PFSK-1 (cell line): ENCODE data around the gene PSMA7.

Experiments
- FOXP2 ChIP-seq: optimal IDR thresholded peaks from 2 replicates; pipeline ENCODE3; 2011; ENCODE audit warnings: borderline replicate concordance, control low read depth, inconsistent platforms; ENCODE audit not compliant: insufficient read depth; ENCODE audit errors: extremely low read length, extremely low read depth
- POLR2AphosphoS5 ChIP-seq: IDR thresholded peaks from 2 replicates; pipeline ENCODE4 v1.6.1; 2012; ENCODE audit warnings: low read depth, mild to moderate bottlenecking, control low read depth, low read length, moderate library complexity
- SIN3A ChIP-seq: IDR thresholded peaks from 2 replicates; pipeline ENCODE4 v1.6.1; 2012; ENCODE audit warnings: mild to moderate bottlenecking, low read length, moderate library complexity, borderline replicate concordance; ENCODE audit not compliant: insufficient read depth
- TAF1 ChIP-seq: IDR thresholded peaks from 2 replicates; pipeline ENCODE4 v1.6.1; 2012; ENCODE audit warnings: low read length, control low read depth, borderline replicate concordance; ENCODE audit not compliant: insufficient read depth
- TF ChIP-seq, protein P1 (sequence below), 2 experiments: IDR thresholded peaks; 2 replicates each; pipeline versions ENCODE4 v1.6.1 to v1.8.0; 2011 to 2012; ENCODE audit warnings: low read depth in 2 of 2, low read length in 2 of 2, control low read depth in 1 of 2, inconsistent platforms in 1 of 2, mild to moderate bottlenecking in 1 of 2, moderate library complexity in 1 of 2; ENCODE audit not compliant: insufficient read depth in 1 of 2

PSMA7 gene

DNA sequence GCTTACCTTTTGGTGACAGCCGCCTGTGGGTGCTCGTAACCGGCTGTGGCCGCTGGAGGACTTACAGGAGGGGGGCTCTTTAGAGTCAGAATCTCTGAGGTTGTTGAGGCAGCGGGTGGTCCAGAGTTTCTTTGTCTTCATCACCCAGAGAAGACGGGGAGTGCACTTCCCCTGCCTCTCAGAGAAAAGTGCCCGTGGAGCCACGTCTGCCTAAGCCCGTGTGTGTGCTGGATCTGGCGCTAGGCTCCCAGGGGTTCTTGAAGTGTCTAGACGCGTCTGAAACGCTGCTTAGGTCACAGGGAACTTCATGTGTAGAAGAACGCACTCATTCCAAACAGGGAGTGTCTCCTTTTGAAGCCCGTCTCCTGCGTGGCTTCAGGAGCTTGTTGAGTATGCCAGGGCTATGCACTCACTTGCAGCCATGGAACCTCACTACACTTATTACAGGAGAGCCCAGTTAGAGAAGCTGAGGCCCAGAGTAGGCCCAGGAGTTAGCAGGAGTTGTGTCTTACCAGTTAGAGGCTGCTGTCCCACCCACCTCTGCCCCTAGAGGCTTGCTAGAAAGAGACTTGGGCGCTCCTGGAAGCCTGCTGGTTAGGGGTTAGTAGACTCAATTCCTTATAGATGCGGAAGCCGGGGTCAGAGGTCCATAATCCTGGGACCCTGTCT is 19.6 kb downstream of the PSMA7 start:
- TF ChIP-seq TAF1 = no peak
- no peak for TF ChIP-seq SIN3A
- TF ChIP-seq, protein P1, sequence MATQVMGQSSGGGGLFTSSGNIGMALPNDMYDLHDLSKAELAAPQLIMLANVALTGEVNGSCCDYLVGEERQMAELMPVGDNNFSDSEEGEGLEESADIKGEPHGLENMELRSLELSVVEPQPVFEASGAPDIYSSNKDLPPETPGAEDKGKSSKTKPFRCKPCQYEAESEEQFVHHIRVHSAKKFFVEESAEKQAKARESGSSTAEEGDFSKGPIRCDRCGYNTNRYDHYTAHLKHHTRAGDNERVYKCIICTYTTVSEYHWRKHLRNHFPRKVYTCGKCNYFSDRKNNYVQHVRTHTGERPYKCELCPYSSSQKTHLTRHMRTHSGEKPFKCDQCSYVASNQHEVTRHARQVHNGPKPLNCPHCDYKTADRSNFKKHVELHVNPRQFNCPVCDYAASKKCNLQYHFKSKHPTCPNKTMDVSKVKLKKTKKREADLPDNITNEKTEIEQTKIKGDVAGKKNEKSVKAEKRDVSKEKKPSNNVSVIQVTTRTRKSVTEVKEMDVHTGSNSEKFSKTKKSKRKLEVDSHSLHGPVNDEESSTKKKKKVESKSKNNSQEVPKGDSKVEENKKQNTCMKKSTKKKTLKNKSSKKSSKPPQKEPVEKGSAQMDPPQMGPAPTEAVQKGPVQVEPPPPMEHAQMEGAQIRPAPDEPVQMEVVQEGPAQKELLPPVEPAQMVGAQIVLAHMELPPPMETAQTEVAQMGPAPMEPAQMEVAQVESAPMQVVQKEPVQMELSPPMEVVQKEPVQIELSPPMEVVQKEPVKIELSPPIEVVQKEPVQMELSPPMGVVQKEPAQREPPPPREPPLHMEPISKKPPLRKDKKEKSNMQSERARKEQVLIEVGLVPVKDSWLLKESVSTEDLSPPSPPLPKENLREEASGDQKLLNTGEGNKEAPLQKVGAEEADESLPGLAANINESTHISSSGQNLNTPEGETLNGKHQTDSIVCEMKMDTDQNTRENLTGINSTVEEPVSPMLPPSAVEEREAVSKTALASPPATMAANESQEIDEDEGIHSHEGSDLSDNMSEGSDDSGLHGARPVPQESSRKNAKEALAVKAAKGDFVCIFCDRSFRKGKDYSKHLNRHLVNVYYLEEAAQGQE (IDR thresholded peaks at IDR 0.05; ENCODE audit: insufficient read depth in 1 of 2, low read depth in 2 of 2, low read length in 2 of 2) = no peak
- no peak for TF ChIP-seq POLR2AphosphoS5
- TF ChIP-seq FOXP2 = no peak

DNA sequence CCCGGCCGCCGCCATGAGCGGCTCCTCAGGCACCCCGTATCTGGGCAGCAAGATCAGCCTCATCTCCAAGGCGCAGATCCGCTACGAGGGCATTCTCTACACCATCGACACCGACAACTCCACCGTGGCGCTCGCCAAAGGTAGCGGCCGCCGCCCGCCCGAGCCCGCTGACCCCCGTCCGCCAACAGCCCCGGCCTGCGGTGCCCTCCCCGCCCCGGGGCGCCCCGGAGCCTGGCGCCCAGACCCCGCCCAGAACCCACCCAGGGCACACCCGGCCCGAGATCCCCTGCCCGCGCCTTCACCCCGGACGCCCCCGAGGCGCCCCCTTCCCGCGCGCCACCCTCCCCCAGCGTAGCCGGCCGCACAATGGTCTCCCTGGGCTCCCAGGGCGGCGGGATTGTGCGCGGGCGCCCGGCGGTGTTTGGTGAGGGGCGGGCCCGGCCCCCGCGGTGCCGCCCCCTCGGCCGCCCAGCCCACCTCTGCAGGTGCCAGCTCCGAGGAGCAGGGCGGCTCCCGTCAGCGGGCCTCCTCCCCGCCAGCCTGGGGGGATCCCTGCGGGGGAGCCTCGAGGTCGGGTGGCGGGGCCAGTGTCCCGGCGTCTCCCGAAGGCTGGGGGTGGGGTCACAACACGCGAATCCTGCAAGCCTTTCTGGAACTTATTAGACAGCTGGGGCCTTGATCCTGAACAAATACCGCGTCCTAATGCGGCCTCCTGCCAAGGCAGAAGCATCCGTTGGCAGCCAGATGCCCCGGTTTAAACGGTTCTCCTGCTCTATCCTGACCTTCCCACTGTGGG is 20.3 kb downstream of the PSMA7 start:
- TF ChIP-seq, protein P1 (IDR thresholded peaks at IDR 0.05; ENCODE audit: insufficient read depth in 1 of 2, low read depth in 2 of 2, low read length in 2 of 2) = no peak
- TF ChIP-seq SIN3A = no peak
- TF ChIP-seq POLR2AphosphoS5 = no peak
- no peak for TF ChIP-seq TAF1
- no peak for TF ChIP-seq FOXP2

DNA sequence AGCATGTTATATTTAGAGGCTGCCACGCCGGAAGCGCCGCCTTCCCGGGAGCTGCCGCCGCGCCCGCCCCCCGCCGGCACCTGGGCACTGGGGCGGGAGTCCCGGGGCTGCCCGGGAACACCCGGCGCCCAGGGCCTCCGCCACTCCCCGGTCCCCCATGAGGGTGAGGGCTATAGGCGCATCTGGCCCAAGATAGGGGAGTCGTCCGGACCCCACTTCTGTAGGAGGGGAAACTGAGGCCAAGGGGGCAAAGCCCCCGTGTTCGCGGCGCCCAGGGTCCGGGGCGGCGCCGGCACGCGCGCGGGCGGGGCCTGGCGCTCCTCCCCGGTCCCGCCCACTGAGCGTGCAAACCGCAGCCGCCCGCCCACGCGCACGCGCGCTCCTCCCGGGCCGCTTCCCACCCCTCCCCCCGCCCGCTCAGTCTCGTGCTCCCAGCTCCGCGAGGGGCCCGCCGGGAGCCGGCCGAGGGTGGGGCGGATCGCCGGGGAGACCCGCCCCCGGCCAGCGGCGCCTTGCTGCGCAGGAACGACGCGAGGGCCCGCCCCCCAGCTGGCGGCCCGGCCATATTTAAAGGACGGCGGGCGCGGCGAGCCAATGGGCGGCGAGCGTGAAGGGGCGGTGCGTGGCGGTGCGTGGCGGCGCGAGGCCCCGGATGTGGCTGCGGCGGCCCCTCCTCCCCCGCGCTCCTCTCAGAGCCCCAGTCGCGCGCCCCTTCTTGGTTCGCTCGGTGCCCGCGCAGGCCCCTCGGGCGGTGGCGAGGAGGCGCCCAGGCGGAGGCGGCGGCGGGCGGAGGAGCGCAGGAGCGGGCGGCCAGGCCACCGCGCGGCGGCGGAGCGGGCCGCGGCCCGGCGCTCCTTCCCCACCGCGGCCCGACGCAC is 21.2 kb downstream of the PSMA7 start, which contains the start of gene LSM14B:
Gene LSM14B (plus strand): TSS at position 700 of the 878 bp plus-strand sequence. CDS start 192 bp downstream, outside the sequence.
- TF ChIP-seq POLR2AphosphoS5 (peak; percentile 72; the same call in 1 of the 2 replicates), FOXP2 (peak; percentile 85), TAF1 (peak; percentile 52; the same call in 1 of the 2 replicates), SIN3A (peak; percentile 95; the same call in 1 of the 2 replicates)
- TF ChIP-seq, protein P1 (IDR thresholded peaks at IDR 0.05; ENCODE audit: insufficient read depth in 1 of 2, low read depth in 2 of 2, low read length in 2 of 2) = no peak

DNA sequence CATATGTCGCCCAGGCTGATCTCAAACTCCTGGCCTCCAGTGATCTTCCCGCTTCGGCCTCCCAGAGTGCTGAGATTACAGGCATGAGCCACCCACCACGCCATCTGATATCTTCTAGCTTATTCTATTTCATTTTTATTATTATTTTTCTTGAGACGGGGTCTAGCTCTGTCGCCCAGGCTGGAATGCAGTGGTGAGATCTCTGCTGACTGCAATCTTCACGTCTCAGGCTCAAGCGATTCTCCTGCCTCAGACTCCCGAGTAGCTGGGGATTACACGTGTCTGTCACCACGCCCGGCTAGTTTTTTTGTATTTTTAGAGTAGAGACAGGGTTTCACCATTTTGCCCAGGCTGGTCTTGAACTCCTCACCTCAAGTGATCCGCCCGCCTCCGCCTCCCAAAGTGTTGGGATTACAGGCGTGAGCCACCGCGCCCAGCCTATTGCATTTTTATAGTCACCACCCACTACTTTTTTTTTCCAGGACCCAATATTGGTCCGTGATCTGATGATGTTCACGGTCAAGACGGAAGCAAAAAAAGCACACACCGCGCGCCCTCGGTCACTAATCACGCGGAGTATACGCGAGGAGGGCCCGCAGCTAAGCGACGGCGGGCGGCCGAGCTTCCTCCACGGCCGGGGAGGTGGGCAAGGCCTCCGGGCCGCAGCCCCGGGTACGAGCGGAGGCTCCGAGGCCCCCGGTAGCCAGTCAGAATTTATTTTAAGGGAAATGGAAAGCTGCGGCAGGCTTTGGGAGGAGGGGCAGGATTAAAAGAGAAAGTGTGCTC is 22.0 kb downstream of the PSMA7 start:
- TF ChIP-seq SIN3A (no peak), TAF1 (no peak), FOXP2 (no peak), POLR2AphosphoS5 (no peak)
- TF ChIP-seq, protein P1 (IDR thresholded peaks at IDR 0.05; ENCODE audit: insufficient read depth in 1 of 2, low read depth in 2 of 2, low read length in 2 of 2) = no peak
